OCI-LY7 (cell line): ENCODE results near the gene PRSS8. TPM values are rescaled to one million over a fixed set of nuclear protein-coding genes. Genes with fewer than 3 reads are reported as not detected.

Experiments
- BruUV-seq: library from RNA; stranded (reverse); fragments of 400-500 nt; replicated peaks from 2 replicates; lab custom pipeline; 2021; lab: Mats Ljungman, UMichigan
- CTCF ChIA-PET: fragments of 300-600 bp; sonication (Branson Sonifier 250); formaldehyde crosslinking; loops from one replicate; lab custom pipeline; 2022; ENCODE audit warnings: antibody characterized with exemption; ENCODE audit not compliant: unreplicated experiment; lab: Charles Lee
- POLR2A ChIA-PET: fragments of 300-600 bp; sonication (Branson Sonifier 250); formaldehyde crosslinking; loops from one replicate; lab custom pipeline; 2022; ENCODE audit warnings: antibody characterized with exemption; lab: Charles Lee
- DNase-seq: peaks from one replicate; pipeline ENCODE4 v3.0.0-alpha.2; 2015; ENCODE audit warnings: low spot score
- H2AFZ ChIP-seq: fragments of 200-600 bp; sonication (generic), shearing (Covaris generic); 2 replicates; pipeline ENCODE4 v1.6.1; 2014; ENCODE audit warnings: mild to moderate bottlenecking, antibody characterized with exemption, low read length, moderate library complexity
- H3K27ac ChIP-seq: fragments of 200-600 bp; sonication (generic); 2 replicates; pipeline ENCODE4 v1.5.1; 2014; ENCODE audit warnings: mixed run types, low read depth, mild to moderate bottlenecking, moderate library complexity, low read length, inconsistent platforms; ENCODE audit not compliant: poor library complexity, severe bottlenecking
- H3K36me3 ChIP-seq: fragments of 200-600 bp; sonication (generic); 2 replicates; pipeline ENCODE4 v1.6.1; 2014; ENCODE audit warnings: mild to moderate bottlenecking, antibody characterized with exemption, low read length, moderate library complexity, mixed read lengths; ENCODE audit not compliant: insufficient read depth
- H3K4me1 ChIP-seq: fragments of 200-600 bp; sonication (generic); 2 replicates; pipeline ENCODE4 v1.5.1; 2014; ENCODE audit warnings: mild to moderate bottlenecking, low read length; ENCODE audit not compliant: insufficient read depth, poor library complexity, severe bottlenecking
- H3K4me2 ChIP-seq: fragments of 200-600 bp; sonication (generic); 2 replicates; pipeline ENCODE4 v1.6.1; 2014; ENCODE audit warnings: mild to moderate bottlenecking, low read length
- H3K4me3 ChIP-seq: fragments of 200-600 bp; sonication (generic); 2 replicates; pipeline ENCODE4 v1.5.1; 2014; ENCODE audit warnings: mild to moderate bottlenecking, low read depth, low read length; ENCODE audit not compliant: poor library complexity, severe bottlenecking
- H3K79me2 ChIP-seq: fragments of 200-600 bp; sonication (generic); 2 replicates; pipeline ENCODE4 v1.6.1; 2016; ENCODE audit warnings: low read depth, mild to moderate bottlenecking, low read length, moderate library complexity, mixed read lengths; ENCODE audit not compliant: insufficient read depth
- H3K9me2 ChIP-seq: fragments of 200-600 bp; sonication (generic); 2 replicates; pipeline ENCODE4 v1.6.1; 2016; ENCODE audit warnings: mild to moderate bottlenecking, low read length, mixed read lengths; ENCODE audit not compliant: insufficient read depth
- H3K9me3 ChIP-seq: fragments of 200-600 bp; sonication (generic); 2 replicates; pipeline ENCODE4 v1.6.1; 2014; ENCODE audit warnings: mild to moderate bottlenecking, mixed run types, low read length, mixed read lengths
- H4K20me1 ChIP-seq: fragments of 200-600 bp; sonication (generic); 2 replicates; pipeline ENCODE4 v1.6.1; 2014; ENCODE audit warnings: mild to moderate bottlenecking, antibody characterized with exemption, low read length, moderate library complexity, mixed read lengths; ENCODE audit not compliant: insufficient read depth
- EZH2phosphoT487 ChIP-seq: fragments of 200-600 bp; sonication (generic); IDR thresholded peaks from 2 replicates; pipeline ENCODE4 v1.6.1; 2018; ENCODE audit warnings: low read depth, borderline replicate concordance, mild to moderate bottlenecking, mixed run types, antibody characterized with exemption, low read length, moderate library complexity, mixed read lengths
- intact Hi-C: fragments of 100-400 bp; cut with micrococcal nuclease; formaldehyde crosslinking; loops from one replicate; pipeline ENCODE4 v1.10.0; 2022; ENCODE audit not compliant: unreplicated experiment
- total RNA-seq, 2 experiments: library from RNA; depleted of rRNA in 1 of 2; stranded (reverse); fragments of >200 nt in 1 of 2; shearing (Covaris generic) in 1 of 2; gene quantifications; 2 replicates each; pipeline ENCODE4 v1.2.3, GENCODE V29; 2014 to 2022
- TF ChIP-seq, protein P1 (sequence below): fragments of 200-600 bp; sonication (generic); conservative IDR thresholded peaks from 2 replicates; pipeline ENCODE4 v1.5.1; 2014; ENCODE audit warnings: mild to moderate bottlenecking, antibody characterized with exemption, low read length, moderate library complexity, mixed read lengths

The PRSS8 gene
- total RNA-seq, 2 experiments from 2014 or later, result not detected

DNA sequence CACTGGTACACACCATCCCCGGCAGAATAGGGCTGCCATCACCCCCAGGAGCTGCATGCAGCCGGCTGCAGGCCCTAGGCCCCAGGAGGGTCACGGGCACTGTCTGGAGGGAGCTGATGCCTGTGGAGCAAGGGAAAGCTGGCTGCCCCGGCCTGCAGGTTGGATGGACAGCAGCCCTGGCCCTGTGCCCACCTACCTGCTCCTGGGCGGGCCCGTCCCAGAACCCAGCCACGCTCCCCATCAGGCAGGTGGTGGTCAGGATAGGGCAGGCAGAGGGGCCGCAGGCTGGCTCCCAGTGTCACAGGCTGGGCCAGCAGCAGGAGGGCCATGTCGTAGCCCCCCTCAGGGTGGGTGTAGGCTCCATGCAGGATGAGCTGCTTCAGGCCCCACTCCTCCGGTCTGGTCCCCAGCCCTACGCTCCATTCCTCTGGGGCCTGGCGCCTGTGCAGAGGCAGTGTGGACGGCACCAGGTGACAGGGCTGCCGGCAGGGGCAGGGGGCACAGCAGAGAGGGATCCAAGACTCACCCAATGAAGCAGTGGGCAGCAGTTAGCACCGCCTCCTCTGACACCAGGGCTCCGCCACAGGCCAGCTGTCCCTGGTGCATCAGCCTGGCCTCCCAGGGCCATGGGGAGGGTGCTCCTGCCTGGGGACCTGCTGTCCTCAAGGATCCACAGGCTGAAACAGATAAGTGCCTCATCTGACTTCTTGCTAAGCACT lies 50.8 kb downstream of the PRSS8 start:
- no peak overlapping the region for H3K4me2 ChIP-seq
- no peak overlapping the region for H3K27ac ChIP-seq
- H2AFZ ChIP-seq, result no peak overlapping the region
- H3K9me3 ChIP-seq, result no peaks in the 10 kb centered on the region
- ChIA-PET CTCF (no interaction called here), POLR2A (interaction anchor here (0.6 kb wide), 1 partner anchor 125 kb away, joined by 17 read pairs; no protein-coding TSS in a partner anchor)
- DNase-seq, result no peak
- H4K20me1 ChIP-seq, result no peaks in the 10 kb centered on the region
- intact Hi-C loops, result no loop called here
- no peaks in the 10 kb centered on the region for H3K9me2 ChIP-seq
- H3K4me1 ChIP-seq, result no peaks in the 10 kb centered on the region
- no TSS peak for BruUV-seq
- no peaks in the 10 kb centered on the region for H3K79me2 ChIP-seq
- no peak for TF ChIP-seq EZH2phosphoT487
- TF ChIP-seq, protein P1, sequence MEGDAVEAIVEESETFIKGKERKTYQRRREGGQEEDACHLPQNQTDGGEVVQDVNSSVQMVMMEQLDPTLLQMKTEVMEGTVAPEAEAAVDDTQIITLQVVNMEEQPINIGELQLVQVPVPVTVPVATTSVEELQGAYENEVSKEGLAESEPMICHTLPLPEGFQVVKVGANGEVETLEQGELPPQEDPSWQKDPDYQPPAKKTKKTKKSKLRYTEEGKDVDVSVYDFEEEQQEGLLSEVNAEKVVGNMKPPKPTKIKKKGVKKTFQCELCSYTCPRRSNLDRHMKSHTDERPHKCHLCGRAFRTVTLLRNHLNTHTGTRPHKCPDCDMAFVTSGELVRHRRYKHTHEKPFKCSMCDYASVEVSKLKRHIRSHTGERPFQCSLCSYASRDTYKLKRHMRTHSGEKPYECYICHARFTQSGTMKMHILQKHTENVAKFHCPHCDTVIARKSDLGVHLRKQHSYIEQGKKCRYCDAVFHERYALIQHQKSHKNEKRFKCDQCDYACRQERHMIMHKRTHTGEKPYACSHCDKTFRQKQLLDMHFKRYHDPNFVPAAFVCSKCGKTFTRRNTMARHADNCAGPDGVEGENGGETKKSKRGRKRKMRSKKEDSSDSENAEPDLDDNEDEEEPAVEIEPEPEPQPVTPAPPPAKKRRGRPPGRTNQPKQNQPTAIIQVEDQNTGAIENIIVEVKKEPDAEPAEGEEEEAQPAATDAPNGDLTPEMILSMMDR, result no peak
- H3K36me3 ChIP-seq, result peaks cover 64% of the 10 kb centered on the region
- no peak overlapping the region for H3K4me3 ChIP-seq

DNA sequence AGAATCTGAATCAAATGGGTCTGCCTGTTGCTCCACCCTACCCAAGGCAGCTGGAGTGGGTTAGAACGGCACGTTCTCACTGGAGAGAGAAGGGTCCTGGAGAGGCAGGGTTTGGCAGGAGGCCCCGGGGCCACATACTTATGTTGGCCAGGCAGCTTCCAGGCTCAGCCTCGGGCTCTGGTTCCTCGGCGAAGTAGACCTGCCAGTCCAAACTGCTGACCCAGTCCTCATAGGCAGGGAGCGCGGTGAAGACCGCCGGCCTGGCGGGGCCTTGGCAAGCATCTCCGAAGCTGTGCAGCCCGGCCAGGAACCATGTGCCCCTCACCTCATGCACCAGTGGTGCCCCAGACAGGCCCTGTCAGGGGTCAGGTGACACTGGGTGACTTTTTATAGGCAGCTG lies 51.5 kb downstream of the PRSS8 start:
- no peak overlapping the region for H3K4me2 ChIP-seq
- intact Hi-C loops, result no loop called here
- H3K36me3 ChIP-seq, result peaks cover 66% of the 10 kb centered on the region
- no peaks in the 10 kb centered on the region for H3K4me1 ChIP-seq
- ChIA-PET CTCF (no interaction called here), POLR2A (no interaction called here)
- no TSS peak for BruUV-seq
- no peak overlapping the region for H2AFZ ChIP-seq
- TF ChIP-seq, protein P1, result no peak
- TF ChIP-seq EZH2phosphoT487, result no peak
- no peak for DNase-seq
- H3K27ac ChIP-seq, result no peak overlapping the region
- H3K9me3 ChIP-seq, result no peaks in the 10 kb centered on the region
- no peaks in the 10 kb centered on the region for H3K9me2 ChIP-seq
- no peaks in the 10 kb centered on the region for H3K79me2 ChIP-seq
- H4K20me1 ChIP-seq, result no peaks in the 10 kb centered on the region
- H3K4me3 ChIP-seq, result no peak overlapping the region

DNA sequence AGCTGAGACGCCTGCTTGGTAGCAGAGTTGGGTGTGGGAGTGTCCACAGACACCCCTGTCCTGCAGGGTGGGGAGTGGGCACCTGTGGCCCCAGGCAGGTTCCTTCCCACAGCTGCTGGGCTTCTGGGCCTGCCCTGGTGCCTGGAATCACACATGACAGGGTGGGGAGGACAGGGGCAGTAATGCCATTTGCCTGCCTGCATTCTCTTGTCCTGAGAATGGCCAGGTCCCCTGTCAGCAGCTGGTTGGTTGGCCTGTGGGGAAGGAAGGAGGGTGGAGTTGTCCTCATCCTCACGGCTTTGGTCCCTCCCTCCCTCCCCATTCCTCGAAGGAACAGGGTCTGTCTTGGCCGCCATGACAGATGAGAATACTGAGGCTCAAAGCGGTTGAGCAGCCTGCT lies 52.0 kb downstream of the PRSS8 start:
- H3K9me2 ChIP-seq, result no peaks in the 10 kb centered on the region
- no peak overlapping the region for H2AFZ ChIP-seq
- H3K4me3 ChIP-seq, result no peak overlapping the region
- no peak overlapping the region for H3K4me2 ChIP-seq
- ChIA-PET POLR2A (no interaction called here), CTCF (no interaction called here)
- H3K79me2 ChIP-seq, result no peaks in the 10 kb centered on the region
- no peaks in the 10 kb centered on the region for H4K20me1 ChIP-seq
- no peaks in the 10 kb centered on the region for H3K4me1 ChIP-seq
- H3K27ac ChIP-seq, result no peak overlapping the region
- intact Hi-C loops, result no loop called here
- TF ChIP-seq EZH2phosphoT487, result no peak
- TF ChIP-seq, protein P1, result no peak
- DNase-seq, result no peak
- H3K9me3 ChIP-seq, result no peaks in the 10 kb centered on the region
- peaks cover 66% of the 10 kb centered on the region for H3K36me3 ChIP-seq
- no TSS peak for BruUV-seq
